Measurements from ENCODE around the gene NPAS3.

The NPAS3 gene

DNA sequence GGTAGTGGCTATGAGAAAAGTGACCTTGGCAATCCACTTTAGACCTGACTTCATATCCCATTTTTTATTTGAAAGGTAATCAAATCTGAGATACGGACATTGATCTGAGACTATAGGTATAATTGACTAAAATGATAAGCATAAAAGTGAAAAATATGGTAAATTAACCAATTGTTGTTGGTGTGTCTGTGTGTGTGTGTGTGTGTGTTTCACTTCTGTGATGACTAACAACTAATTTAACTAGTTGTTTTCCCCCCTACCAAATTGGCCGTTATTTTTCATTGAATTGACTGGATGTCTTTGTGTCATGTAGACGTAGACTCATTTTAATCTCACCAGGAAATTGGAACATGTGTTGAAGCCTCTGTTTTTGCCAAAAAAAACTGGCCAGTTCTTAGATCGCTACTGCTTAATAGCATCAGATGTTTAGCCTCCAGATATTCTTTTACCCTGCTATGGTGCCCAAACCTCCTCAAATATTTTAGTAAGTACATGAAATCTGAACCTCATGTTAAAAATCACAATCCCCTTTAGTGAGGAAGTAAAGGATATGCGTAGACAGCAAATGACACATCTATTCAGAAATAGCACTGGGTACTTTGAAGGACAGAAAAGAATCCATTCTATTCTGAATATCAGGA lies 617.2 kb downstream of the NPAS3 start:
- DNase-seq (ENCODE audit: low read depth in 2 of 2), result no peak

DNA sequence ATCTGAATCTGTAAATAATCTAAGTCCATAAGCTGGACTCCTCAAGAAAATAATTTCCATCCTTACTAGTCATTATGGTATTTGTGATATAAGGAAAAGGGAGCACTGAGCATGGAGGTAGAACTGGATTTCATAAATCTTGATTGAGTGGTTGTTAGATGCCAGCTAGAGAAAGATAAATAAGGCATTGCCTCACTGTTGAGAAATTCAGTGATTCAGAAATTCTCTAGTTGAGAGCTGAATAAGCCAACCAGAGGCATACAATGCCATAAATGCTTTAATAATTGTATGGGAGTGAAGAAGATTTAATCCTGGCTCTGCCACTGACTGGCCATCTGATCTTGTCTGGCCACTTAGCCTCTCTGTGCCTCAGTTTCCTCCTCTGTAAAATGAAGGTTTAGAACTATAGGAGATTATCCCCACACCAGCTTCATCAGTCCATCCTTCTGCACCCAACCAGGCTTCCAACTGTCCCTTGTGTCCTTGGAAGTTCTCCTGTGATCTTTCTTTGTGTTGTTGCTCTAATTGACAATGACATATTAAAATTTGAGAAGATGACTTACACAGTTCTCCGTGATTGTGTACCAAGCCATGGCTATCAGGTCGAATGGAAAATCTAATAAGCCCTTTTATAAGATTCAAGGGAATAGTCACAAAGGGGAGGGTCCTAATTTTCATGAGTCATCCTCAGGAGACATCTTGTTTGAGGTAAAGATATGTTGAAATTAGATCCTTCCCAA lies 617.9 kb downstream of the NPAS3 start:
- DNase-seq (ENCODE audit: low read depth in 2 of 2), result no peak

DNA sequence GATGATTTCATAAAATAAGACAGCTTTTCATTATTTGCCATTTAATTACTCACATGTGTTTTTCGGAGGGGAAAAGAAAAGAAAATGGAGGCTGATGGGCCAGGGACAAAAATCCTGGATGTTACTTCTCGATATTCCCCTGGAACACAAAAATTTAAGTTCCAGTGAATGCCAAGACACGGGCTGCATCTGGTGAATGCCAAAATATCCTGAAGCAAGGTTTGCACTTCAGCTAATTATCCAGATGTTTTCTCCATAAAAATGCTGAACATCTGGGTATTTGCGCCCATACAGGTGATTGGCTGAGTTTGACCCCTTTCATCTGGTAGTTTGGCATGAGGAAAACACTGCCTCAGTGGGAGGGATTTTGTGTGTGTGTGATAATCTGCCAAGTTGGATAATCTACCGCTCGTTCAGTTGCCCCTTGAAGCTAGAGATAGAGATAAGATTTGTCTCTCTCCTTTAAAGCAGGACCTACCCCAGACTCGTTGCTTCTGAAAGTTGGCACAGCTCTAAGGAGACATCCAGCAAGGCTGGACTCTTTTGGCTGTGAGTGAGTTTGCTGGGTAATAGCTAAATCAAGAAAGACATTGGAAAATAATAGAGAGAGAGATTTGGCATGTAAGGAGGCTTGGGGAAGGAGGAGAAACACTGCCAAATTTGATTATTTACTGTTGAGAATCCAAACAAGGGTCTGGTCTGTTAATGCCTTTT lies 622.2 kb downstream of the NPAS3 start:
- DNase-seq (ENCODE audit: low read depth in 2 of 2), result no peak

DNA sequence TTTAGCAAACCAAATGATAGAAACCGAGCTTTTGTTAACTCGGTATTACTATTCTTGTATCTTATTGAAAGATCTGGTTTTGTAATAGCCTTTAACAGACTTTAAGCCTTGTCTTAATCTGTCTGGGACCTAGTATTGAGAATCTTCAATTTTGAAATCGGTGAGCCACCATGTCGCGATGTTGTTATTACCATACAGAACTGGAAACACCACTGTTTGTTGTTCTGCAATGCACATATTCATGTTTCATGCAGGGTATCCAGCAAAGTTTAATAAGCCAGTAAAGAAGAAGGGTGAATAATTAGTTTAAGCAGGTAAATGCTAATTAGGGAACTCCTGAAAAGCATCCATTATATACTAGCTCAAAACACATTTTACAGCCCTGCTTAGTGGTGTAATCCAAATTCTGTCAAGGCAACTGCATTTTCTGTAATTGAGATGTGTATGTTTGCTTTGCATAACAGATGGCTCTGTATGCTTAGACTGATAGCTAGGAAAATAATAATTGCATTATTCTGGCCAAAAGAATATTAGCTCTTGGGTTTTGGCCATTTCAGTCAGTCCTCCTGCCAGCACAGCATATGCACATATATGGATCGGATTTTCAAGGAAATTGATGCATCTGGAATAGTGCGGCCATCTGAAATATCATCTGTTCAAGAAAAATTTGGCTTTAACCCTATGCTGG lies 623.0 kb downstream of the NPAS3 start:
- DNase-seq (ENCODE audit: low read depth in 2 of 2), result no peak

DNA sequence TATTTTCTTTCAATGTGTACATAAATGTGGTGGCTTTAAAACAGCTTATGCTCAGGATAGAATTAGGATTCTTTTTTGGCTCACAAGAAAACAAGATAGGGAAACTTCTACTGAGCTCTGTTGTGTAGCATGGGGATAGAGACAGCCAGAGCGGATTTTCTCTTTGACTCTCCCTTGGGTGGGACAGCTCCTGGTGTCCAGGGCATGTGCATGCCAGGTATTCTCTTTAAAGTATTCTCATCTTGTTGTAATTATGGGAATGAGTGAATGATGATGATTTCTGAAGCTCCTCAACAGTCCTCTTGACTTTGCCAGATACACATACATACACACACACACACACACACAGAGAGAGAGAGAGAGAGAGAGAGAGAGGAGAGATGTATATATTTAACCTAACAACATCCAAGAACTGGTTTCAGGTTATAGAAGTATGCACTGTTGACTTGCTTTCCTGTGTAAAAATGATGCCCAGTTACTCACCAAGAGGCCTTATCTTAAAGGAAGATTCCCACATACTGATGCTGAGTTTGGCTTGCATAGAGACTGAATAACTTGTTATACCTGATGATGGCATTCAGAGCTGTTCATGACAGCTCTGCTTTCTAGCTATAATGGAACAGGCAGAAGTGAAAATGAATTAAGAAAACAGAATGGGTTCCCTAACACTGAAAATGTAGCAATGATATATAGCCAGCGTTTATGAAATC lies 624.7 kb downstream of the NPAS3 start:
- no peak for DNase-seq (ENCODE audit: low read depth in 2 of 2)

DNA sequence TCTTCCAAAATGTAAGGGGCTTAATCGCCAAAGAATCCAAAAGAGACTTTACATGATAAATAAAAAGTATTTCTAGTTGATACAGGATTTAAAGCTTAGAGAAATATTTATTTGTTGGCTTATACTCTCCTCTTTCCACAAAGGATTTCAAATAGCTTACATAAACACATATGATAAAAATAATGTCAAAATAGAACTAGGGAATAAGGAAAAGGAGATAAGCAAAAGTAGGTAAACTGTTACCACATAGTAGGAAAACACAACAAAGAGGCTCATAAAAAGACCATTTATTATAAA lies 625.2 kb downstream of the NPAS3 start:
- no peak for DNase-seq (ENCODE audit: low read depth in 2 of 2)

DNA sequence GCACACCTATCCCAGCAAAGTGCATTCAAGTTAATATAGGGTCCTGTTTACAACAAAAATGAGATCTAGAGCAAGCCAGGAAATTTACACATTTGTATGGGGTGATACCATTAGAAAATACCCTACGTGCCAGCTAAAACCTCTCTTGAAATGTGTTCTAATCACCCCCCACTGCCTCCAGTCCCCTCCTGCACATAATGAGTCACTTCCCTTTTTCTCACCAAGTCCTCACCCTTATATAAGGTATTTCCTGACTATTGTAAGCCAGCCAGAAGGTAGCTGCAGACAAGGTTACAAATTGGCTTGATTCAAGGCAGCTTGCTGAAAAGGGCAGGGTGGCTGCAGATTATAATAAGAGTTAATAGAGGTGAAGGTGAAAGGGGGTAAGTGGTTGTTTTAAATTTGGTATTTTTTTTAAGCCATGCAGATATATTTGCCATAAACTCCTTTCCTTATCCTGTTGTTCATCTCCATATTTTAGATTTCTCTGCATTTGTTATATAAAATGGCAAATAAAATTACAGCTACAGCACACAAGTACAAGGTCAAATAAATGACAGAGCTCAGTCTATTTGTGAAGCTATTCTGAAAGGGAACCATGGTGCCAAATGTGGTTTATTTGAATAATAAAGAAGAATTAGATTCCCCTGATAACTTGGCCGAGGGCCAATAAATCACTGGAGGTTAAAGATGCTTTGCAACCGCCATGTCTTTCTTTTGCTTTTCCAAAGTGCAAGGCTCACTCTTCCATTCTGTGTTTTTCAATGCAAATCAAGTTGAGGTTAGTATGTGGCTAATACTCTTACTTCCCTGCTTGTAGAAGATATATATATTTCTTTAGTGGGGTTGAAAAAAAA lies 626.3 kb downstream of the NPAS3 start:
- no peak for DNase-seq (ENCODE audit: low read depth in 2 of 2)

DNA sequence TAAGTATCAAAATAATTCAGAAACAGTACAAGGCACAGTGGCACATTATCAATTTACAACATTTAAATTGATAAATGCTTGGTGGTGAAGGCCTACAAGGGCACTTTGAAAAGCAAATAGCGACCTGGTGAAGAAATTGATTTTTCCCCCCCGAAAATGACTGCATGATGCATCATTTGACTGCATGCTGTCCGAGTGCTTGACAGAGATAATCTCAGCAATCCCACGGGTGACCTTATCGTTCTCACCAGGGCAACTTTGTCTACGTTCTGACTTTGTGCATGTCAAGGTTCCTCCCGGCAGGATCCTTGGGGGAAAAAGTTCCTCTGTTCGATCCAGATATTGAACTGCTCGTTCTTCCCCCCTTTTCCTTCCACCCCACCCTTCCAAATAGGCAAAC lies 627.4 kb downstream of the NPAS3 start:
- no peak for DNase-seq (ENCODE audit: low read depth in 2 of 2)

DNA sequence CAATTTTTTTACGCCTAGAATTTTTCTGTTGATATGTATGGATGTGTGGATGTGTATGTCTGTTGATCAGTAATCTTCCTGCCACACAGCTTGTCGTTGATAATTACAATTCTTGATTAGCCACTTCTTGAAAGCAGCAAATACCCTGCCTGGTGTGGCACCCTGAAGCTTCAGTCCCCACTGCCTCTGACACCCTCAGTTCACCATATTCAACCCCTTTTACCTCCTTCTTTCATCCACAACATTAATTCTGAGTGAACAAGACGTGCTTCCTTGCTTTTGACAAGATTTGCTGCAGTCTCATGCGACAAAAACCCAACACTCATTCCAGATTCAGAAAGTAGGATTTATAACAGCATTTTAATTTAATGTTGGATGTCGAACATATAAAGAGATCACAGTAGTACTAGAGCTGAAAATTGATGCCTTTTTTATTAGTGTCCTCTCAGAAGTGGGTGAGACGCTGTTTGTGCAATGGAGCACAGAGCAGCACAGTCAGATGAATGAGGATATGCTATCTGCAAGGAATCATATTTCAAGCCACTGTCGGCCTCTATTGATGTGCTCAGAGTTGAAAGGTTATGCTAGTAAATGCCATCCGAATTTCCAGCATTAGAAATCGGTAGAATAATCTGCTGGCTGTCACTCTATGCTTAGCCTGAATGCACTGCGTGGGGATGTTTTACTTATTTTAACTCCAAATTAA lies 628.5 kb downstream of the NPAS3 start:
- DNase-seq (ENCODE audit: low read depth in 2 of 2), result no peak

DNA sequence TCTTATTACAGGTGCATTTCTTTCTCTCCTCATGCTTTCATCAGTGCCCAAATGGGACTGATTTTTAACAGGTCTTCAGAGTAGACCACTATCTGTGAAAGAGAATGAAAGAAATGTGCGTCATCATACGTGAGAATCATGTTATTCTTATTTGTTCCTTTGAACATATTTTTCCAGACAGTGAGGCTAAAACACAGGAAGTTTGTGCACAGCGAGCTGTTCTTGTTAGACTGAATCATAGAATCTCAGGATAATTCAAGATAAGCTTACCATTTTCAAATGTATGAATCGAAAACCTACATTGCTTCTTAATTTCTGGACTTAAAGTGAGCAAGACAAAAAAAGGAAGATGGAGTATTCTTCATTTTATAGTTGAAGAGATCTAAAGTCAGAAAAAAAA lies 629.1 kb downstream of the NPAS3 start:
- DNase-seq (ENCODE audit: low read depth in 2 of 2), result no peak

DNA sequence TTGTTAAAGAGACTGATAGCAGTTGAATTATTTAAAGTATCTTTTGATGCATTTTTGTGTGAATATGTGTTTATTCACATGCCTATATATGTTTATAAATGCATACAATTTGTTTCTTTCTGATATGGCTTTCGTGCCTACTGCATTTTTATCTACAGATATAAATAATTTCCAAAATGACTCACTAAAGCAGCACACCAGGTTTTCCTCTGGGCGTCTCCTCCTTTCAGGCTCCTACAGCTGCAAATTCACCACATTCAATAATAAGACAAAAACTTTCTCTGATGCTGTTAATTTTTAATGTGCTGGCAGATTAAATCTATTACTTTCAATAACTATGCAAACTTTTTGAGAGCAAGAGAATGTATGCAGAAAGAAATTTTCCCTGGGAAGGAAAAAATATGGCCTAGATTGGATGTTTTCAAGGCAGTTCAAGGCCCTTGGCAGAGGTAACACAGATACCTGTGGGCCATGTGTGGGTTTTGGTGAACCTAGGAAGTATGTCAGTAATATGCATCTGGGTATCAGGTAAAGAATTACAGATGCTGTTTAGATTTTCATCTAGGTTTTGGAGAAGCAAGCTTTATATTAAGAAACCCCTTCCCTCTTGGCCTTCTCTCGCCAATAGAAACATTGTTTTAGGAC lies 630.4 kb downstream of the NPAS3 start:
- no peak for DNase-seq (ENCODE audit: low read depth in 2 of 2)

DNA sequence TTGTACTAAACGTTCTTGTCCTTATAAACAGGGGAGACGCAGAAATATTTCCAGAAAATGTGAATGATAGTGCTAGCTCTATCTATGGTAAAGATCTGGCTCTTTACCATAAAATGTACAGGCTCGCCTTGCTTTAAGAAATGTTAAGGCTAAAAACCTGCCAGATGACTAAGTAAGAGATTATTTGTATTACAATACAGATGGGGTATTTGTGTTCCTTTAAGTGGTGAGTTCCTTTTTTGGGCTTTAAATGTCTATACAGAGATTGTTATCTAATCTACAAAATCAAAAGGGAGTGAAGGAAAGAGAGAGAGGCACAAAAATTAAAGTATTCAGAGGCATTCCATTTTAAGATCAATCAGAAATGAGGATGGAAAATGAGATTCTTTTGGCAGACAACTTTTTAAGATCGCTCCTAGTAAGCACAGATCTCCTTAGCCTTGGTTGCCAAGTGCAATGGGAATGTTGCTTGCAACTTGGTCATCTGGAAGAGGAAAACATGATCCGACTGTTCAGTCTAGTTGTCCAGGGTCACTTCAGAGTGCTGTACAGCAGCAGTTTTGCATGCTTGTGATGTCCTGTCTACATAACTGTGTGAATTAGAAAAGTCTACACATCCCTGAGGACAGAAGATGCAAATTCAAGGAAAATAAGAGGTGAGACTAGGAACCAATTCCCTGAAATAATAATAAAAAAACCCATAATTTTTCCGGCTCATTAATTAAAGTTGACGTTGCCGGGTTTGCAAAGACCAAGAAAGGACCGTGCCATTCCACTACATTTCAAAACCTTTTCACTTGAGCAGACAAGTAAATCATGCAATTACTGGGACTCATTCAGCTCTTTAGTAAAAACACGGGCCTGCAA lies 631.4 kb downstream of the NPAS3 start:
- no peak for DNase-seq (ENCODE audit: low read depth in 2 of 2)

DNA sequence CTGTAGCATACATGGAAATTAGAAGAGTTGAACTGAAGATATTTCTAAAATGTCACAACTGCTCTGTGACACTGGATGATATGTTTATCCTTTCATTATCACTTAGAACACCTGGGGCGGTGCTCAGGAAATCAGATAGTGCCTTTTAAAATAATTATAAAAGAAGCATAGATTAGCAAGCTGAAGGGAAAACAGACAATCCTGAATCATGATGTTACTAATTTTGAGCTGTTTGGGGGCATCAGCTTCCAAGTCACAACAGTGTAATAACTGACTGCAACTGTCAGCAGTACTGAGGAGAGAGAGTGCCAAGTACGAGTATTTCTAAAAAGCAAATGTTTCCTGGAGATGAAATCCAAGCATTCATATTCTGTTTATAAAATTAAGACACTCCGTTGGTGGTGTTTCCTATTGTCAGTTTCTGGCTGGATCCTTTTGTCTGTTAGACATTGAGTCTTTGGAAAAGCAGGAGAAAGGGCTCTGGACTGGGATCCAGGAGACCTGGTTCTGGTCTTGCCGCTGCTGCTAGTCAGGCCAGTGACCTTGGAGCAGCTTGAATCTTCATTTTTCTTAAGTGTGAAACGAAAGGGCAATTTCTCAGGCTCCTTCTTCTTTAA lies 632.1 kb downstream of the NPAS3 start:
- DNase-seq (ENCODE audit: low read depth in 2 of 2), result no peak

DNA sequence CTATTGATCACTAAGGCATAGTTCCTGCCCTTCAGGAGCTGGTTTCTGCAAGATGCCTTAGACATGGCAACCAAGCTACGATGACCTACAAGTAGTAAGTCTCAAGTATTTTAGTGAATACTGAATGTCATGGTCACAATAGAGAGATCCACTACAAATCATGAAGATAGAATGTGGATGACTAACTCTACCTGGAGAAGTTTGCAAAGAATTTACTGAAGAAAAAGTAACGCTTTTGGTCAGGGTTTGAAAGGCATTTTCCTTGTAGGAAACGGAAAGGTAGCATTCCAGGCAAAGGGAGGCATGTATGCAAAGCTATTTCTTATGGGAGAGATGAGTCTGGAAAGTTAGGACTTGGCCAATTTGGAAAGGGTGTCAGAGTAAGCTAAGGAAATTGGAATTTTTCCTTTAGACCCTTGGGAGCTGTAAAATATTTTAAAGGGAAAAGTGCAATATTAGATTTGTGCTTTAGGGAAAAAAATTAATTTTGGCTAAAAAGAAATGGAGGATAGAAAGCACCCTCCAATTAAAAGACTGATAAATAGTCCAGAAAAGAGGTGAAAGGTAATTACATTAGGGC lies 634.7 kb downstream of the NPAS3 start:
- no peak for DNase-seq (ENCODE audit: low read depth in 2 of 2)

DNA sequence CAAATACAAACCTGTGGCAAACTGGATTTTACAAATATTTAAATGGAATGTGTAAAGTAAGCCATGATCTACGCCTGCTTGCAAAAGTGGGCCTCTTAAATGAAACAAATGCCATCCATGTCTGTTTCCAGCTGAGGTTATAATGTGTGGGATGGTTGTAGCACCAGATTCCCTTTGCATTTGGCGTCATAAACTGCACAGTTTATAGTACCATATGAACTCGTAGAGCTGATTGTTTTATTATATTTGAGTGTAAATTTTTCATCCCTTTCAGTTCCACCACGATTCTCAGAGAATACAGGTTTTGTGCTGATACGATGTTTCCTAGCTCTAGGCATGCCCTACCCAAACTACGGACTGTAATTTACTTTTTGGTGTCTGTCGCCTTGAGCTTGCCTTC lies 637.3 kb downstream of the NPAS3 start:
- no peak for DNase-seq (ENCODE audit: low read depth in 2 of 2)

DNA sequence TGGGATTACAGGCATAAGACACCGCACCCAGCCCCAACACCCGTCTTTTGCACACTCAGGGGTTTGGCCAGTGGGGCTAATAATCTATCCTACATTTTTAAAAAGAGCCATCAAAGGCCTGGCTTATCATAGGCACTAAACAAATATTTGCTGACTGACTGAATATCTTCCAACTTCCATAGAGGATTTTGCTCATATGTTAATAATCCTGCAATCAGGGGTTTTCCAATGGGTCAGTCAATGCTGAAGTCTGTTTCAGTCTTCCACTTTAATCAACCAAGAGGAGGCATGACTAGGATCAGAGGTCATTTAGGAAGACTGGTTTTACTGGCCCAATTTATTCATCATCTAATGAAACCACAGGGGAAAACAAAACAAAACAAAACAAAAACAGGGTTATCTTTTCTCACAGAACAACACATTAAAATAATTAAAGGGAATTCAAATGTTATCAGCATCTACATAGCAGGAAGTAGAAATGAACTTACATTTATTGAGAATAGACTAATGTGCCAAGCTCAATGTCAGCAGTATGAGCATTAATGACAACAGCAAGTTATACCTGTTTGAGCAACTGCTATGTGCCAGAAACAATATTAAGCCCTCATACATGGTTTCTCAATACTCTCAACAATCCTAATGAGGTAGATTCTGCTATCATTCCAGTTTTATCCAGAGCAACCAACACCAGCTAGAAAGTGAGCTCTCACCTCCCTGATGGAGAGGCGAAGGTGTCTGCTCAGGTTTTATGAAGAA lies 640.0 kb downstream of the NPAS3 start:
- no peak for DNase-seq (ENCODE audit: low read depth in 2 of 2)

DNA sequence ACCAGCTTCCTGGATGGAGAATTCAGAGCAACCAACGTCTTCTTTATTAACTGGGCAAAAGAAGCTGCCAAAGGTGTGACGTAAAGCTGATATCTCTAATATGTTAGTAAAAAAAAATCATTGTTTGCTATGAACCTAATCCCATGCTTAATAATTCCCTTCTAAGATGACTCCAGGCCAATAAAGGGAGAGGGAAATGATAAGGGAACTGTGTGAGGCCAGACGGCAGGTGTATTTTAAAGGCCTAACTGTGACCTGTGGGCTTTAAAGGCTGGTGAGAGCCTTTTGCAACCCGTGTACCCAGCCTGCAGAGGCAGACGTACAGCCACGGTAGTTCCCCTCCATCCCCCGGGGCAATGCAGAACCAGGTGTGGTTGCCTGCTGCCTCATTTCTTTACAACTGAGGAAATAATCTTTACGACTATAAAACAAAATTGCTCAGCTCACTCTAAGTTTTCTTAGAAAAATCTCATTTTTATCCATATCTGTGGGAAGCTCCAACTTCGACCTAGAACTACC lies 641.6 kb downstream of the NPAS3 start:
- DNase-seq (ENCODE audit: low read depth in 2 of 2), result no peak

All from stimulated activated CD8-positive, alpha-beta memory T cell treated with anti-CD3 and anti-CD28 coated beads, Interleukin-7, amount 100 ng/mL, for 1 hour (primary cell).